Keratinocyte (primary cell): ENCODE measurements around the gene FNDC3B. TPM values are rescaled to one million over a fixed set of nuclear protein-coding genes. Genes with fewer than 3 reads are reported as not detected.

Source experiments
- DNase-seq: peaks from one replicate; pipeline ENCODE4 v3.0.0-alpha.2; 2011; ENCODE audit warnings: low read depth, missing footprints, low spot score
- FAIRE-seq: peaks from 2 replicates; lab custom pipeline; 2011; peaks lifted over from hg19 to GRCh38; lab: Jason Lieb, UNC
- H2AFZ ChIP-seq: 2 replicates; pipeline ENCODE4 v1.6.0; 2012; ENCODE audit warnings: low read length, control low read depth, inconsistent platforms; ENCODE audit not compliant: control insufficient read depth
- H3K27ac ChIP-seq: 2 replicates; pipeline ENCODE4 v1.5.1; 2011; ENCODE audit warnings: low read length; ENCODE audit not compliant: control insufficient read depth, insufficient read depth
- H3K27me3 ChIP-seq: 3 replicates; pipeline ENCODE4 v1.6.0; 2011; ENCODE audit warnings: low read length; ENCODE audit not compliant: control insufficient read depth, insufficient read depth; ENCODE audit errors: extremely low read depth
- H3K36me3 ChIP-seq, 2 experiments: 2 replicates in 1 of 2; 3 replicates in 1 of 2; pipeline ENCODE4 v1.5.1; 2011; ENCODE audit warnings: low read length in 2 of 2, mild to moderate bottlenecking in 1 of 2; ENCODE audit not compliant: control insufficient read depth in 2 of 2, insufficient read depth in 2 of 2; ENCODE audit errors: extremely low read depth in 1 of 2
- H3K4me1 ChIP-seq: 3 replicates; pipeline ENCODE4 v1.5.1; 2011; ENCODE audit warnings: low read length; ENCODE audit not compliant: control insufficient read depth, insufficient read depth; ENCODE audit errors: extremely low read depth
- H3K4me2 ChIP-seq: 3 replicates; pipeline ENCODE4 v1.6.0; 2011; ENCODE audit warnings: low read depth, low read length; ENCODE audit not compliant: control insufficient read depth, insufficient read depth; ENCODE audit errors: extremely low read depth
- H3K4me3 ChIP-seq, 3 experiments: fragments of 200-600 bp in 1 of 3; sonication (generic) in 1 of 3; 2 replicates in 2 of 3; 3 replicates in 1 of 3; pipeline ENCODE4 v1.5.1; 2011 to 2016; ENCODE audit warnings: low read length in 3 of 3, mild to moderate bottlenecking in 3 of 3, control low read depth in 2 of 3, inconsistent platforms in 1 of 3, low read depth in 1 of 3, mixed read lengths in 1 of 3, mixed run types in 1 of 3, moderate library complexity in 1 of 3; ENCODE audit not compliant: control insufficient read depth in 2 of 3, insufficient read depth in 2 of 3; ENCODE audit errors: extremely low read depth in 1 of 3
- H3K79me2 ChIP-seq: 2 replicates; pipeline ENCODE4 v1.6.0; 2012; ENCODE audit warnings: low read length; ENCODE audit not compliant: control insufficient read depth, insufficient read depth
- H3K9ac ChIP-seq: 3 replicates; pipeline ENCODE4 v1.6.0; 2011; ENCODE audit warnings: low read length; ENCODE audit not compliant: control insufficient read depth, insufficient read depth; ENCODE audit errors: extremely low read depth
- H3K9me1 ChIP-seq: 3 replicates; pipeline ENCODE4 v1.6.0; 2011; ENCODE audit warnings: low read length; ENCODE audit not compliant: control insufficient read depth, insufficient read depth; ENCODE audit errors: extremely low read depth
- H3K9me3 ChIP-seq: 2 replicates; pipeline ENCODE4 v1.5.1; 2012; ENCODE audit warnings: low read depth, low read length; ENCODE audit not compliant: control insufficient read depth
- H4K20me1 ChIP-seq: 3 replicates; pipeline ENCODE4 v1.6.0; 2011; ENCODE audit warnings: low read length; ENCODE audit not compliant: control insufficient read depth, insufficient read depth; ENCODE audit errors: extremely low read depth
- EZH2 ChIP-seq: IDR thresholded peaks from one replicate; pipeline ENCODE4 v1.6.1; 2012; ENCODE audit warnings: inconsistent platforms, mild to moderate bottlenecking, low read length, moderate library complexity
- dilution Hi-C: fragments of 300-500 bp; cut with MboI; formaldehyde crosslinking; loops from one replicate; pipeline ENCODE4 v1.7.0; 2020; ENCODE audit warnings: low sequenced_read_pairs; ENCODE audit not compliant: extremely low pct_ligation_motif_present
- polyA plus RNA-seq, 5 experiments: library from polyadenylated mRNA; depleted of rRNA in 3 of 5; stranded (reverse) in 3 of 5; stranded (forward) in 1 of 5; unstranded in 1 of 5; fragments of >200 nt; gene quantifications; 1 replicate in 1 of 5; 2 replicates in 3 of 5; 3 replicates in 1 of 5; pipeline versions ENCODE4 v1.2.1 to v1.2.3, GENCODE V29; 2011 to 2012; ENCODE audit warnings: missing spikeins in 2 of 5, low read depth in 1 of 5, low replicate concordance in 1 of 5
- TF ChIP-seq, protein P1 (sequence below), 3 experiments: IDR thresholded peaks in 1 of 3; conservative IDR thresholded peaks in 1 of 3; optimal IDR thresholded peaks in 1 of 3; 2 replicates in 2 of 3; 3 replicates in 1 of 3; pipeline versions ENCODE3 to v1.5.1; 2011; ENCODE audit warnings: low read length in 3 of 3, mild to moderate bottlenecking in 3 of 3, moderate library complexity in 2 of 3, control low read depth in 1 of 3, inconsistent platforms in 1 of 3; ENCODE audit not compliant: insufficient read depth in 2 of 3; ENCODE audit errors: extremely low read depth in 1 of 3

FNDC3B gene
- polyA plus RNA-seq, 1 donor (not counting 4 experiments of a cell fraction or from before 2014, with no cell fraction given): 31.4 TPM

DNA sequence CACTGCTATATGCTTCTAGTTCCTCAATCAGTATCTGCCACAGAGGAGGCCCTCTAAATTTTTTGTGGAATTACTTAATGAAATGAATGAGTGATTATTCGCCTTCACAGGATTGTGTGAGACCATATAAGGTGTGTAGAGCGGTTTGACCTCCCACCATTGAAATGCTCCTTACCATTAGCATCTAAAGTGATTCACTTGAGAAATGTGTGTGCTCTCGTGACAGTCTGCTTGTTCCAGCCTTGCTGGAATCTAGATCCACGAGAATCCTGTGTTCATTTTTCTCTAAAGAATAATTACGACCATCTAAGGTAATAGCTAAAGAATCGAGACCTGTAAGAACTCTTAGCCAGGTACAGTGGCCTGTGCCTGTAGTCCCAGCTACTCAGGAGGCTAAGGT, 126.9 kb downstream of the FNDC3B start:
- Histone ChIP-seq H3K4me1 (peaks cover 21% of the 10 kb centered on the region), H3K9me1 (peaks cover 2% of the 10 kb centered on the region), H3K36me3 (peaks cover 0 to 8% of the 10 kb centered on the region in 2 experiments), H4K20me1 (peaks cover 3% of the 10 kb centered on the region), H2AFZ (no peak overlapping the region), H3K27me3 (no peaks in the 10 kb centered on the region), H3K4me2 (no peak overlapping the region), H3K9me3 (no peaks in the 10 kb centered on the region), H3K4me3 (no peak overlapping the region), H3K79me2 (peaks cover 74% of the 10 kb centered on the region), H3K9ac (no peak overlapping the region), H3K27ac (no peak overlapping the region)
- TF ChIP-seq, protein P1, sequence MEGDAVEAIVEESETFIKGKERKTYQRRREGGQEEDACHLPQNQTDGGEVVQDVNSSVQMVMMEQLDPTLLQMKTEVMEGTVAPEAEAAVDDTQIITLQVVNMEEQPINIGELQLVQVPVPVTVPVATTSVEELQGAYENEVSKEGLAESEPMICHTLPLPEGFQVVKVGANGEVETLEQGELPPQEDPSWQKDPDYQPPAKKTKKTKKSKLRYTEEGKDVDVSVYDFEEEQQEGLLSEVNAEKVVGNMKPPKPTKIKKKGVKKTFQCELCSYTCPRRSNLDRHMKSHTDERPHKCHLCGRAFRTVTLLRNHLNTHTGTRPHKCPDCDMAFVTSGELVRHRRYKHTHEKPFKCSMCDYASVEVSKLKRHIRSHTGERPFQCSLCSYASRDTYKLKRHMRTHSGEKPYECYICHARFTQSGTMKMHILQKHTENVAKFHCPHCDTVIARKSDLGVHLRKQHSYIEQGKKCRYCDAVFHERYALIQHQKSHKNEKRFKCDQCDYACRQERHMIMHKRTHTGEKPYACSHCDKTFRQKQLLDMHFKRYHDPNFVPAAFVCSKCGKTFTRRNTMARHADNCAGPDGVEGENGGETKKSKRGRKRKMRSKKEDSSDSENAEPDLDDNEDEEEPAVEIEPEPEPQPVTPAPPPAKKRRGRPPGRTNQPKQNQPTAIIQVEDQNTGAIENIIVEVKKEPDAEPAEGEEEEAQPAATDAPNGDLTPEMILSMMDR (optimal IDR thresholded peaks at IDR 0.05 in 1 of 3, IDR thresholded peaks at IDR 0.05 in 1 of 3, conservative IDR thresholded peaks at IDR 0.05 in 1 of 3; ENCODE audit: extremely low read depth in 1 of 3, insufficient read depth in 2 of 3, low read length in 3 of 3): no peak
- TF ChIP-seq EZH2: no peak
- FAIRE-seq (no peak), DNase-seq (no peak)
- dilution Hi-C loops: no loop called here

DNA sequence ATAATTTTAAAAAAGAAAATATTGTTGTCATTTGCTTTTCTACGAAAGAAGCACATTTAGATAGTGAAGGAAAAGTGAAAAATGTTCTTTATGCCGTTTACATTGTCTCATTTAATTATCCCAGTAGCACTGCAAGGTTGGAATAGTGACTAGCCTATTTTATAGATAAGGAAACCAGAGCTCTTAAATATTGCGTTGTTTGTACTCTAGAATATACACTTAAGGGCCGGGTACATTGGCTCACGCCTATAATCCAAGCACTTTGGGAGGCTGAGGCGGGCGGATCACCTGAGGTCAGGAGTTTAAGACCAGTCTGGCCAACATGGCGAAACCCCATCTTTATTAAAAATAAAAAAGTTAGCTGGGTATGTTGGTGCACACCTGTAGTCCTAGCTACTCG, 127.5 kb downstream of the FNDC3B start:
- Histone ChIP-seq H3K36me3 (peaks cover 0 to 8% of the 10 kb centered on the region in 2 experiments), H2AFZ (no peak overlapping the region), H3K4me3 (no peak overlapping the region), H3K27me3 (no peaks in the 10 kb centered on the region), H3K4me1 (peaks cover 21% of the 10 kb centered on the region), H4K20me1 (peaks cover 3% of the 10 kb centered on the region), H3K27ac (no peak overlapping the region), H3K9me3 (no peaks in the 10 kb centered on the region), H3K4me2 (no peak overlapping the region), H3K9me1 (peaks cover 2% of the 10 kb centered on the region), H3K79me2 (peaks cover 72% of the 10 kb centered on the region), H3K9ac (no peak overlapping the region)
- TF ChIP-seq, protein P1 (optimal IDR thresholded peaks at IDR 0.05 in 1 of 3, IDR thresholded peaks at IDR 0.05 in 1 of 3, conservative IDR thresholded peaks at IDR 0.05 in 1 of 3; ENCODE audit: extremely low read depth in 1 of 3, insufficient read depth in 2 of 3, low read length in 3 of 3): no peak
- no peak for TF ChIP-seq EZH2
- DNase-seq (no peak), FAIRE-seq (no peak)
- dilution Hi-C loops: no loop called here
